Cerebellar cortex (tissue), 1 donor: Measurements from ENCODE around the gene N4BP2L1.
A peak's percentile ranks its signal among the peaks of the same experiment; 100 is the strongest.

Experiments used
- DNase-seq: peaks from one replicate; pipeline ENCODE4 v3.0.0-alpha.2; 2015; ENCODE audit warnings: low spot score

N4BP2L1 gene

GRCh38 chr13:32427852-32428580 lies at the start of gene N4BP2L1:
TSS of gene N4BP2L1 (minus strand) at chr13:32428130. CDS start at chr13:32428082, 48 bp downstream.
- DNase-seq = peak; percentile 66

- no peak for DNase-seq
These were observed 49.0 kb upstream of the N4BP2L1 start for GRCh38 chr13:32476892-32477291.

GRCh38 chr13:32476021-32476731 lies 48.2 kb upstream of the N4BP2L1 start:
- no peak for DNase-seq

- no peak for DNase-seq
These were observed 47.3 kb upstream of the N4BP2L1 start for GRCh38 chr13:32474999-32475792.

- DNase-seq = no peak
These were observed 45.7 kb upstream of the N4BP2L1 start for GRCh38 chr13:32473650-32474049.

- no peak for DNase-seq
These were observed 44.3 kb upstream of the N4BP2L1 start for GRCh38 chr13:32472194-32472621.

- DNase-seq = no peak
These were observed 43.4 kb upstream of the N4BP2L1 start for GRCh38 chr13:32471187-32471922.

GRCh38 chr13:32468502-32469142 lies 40.7 kb upstream of the N4BP2L1 start:
- no peak for DNase-seq

GRCh38 chr13:32456591-32456990 lies 28.7 kb upstream of the N4BP2L1 start:
- no peak for DNase-seq

GRCh38 chr13:32455594-32455903 lies 27.6 kb upstream of the N4BP2L1 start:
- no peak for DNase-seq

- no peak for DNase-seq
These were observed 27.1 kb upstream of the N4BP2L1 start for GRCh38 chr13:32454886-32455593.

GRCh38 chr13:32453981-32454380 lies 26.1 kb upstream of the N4BP2L1 start:
- DNase-seq = no peak

- no peak for DNase-seq
These were observed 21.0 kb upstream of the N4BP2L1 start for GRCh38 chr13:32448972-32449371.

- DNase-seq = no peak
These were observed 20.1 kb upstream of the N4BP2L1 start for GRCh38 chr13:32447894-32448623.

- no peak for DNase-seq
These were observed 19.0 kb upstream of the N4BP2L1 start for GRCh38 chr13:32446773-32447465.

GRCh38 chr13:32446220-32446619 lies 18.3 kb upstream of the N4BP2L1 start:
- no peak for DNase-seq

GRCh38 chr13:32445461-32445860 lies 17.5 kb upstream of the N4BP2L1 start:
- no peak for DNase-seq

- peak; percentile 8 for DNase-seq
These were observed 15.2 kb upstream of the N4BP2L1 start for GRCh38 chr13:32443111-32443510.

- DNase-seq = no peak
These were observed 10.9 kb upstream of the N4BP2L1 start for GRCh38 chr13:32438871-32439270.

GRCh38 chr13:32432856-32433255 lies 4.9 kb upstream of the N4BP2L1 start:
- DNase-seq = no peak
